CD14-positive monocyte (primary cell): ENCODE results near the gene SRSF2. TPM values are rescaled to one million over a fixed set of nuclear protein-coding genes. Genes with fewer than 3 reads are reported as not detected.

Source experiments
- DNase-seq, 3 donors: peaks; one replicate each; pipeline ENCODE4 v3.0.0-alpha.2; 2011 to 2022
- H2AFZ ChIP-seq: 2 replicates; pipeline ENCODE4 v1.6.0; 2012; ENCODE audit warnings: mild to moderate bottlenecking, low read depth, low read length, inconsistent platforms; ENCODE audit not compliant: insufficient read depth, poor library complexity, severe bottlenecking
- H3K27ac ChIP-seq, 2 donors: 1 replicate in 1 of 2; 2 replicates in 1 of 2; pipeline ENCODE4 v1.5.1; 2012 to 2013; ENCODE audit warnings: low read length in 2 of 2, control low read depth in 1 of 2, inconsistent platforms in 1 of 2, low read depth in 1 of 2, mild to moderate bottlenecking in 1 of 2
- H3K27me3 ChIP-seq, 2 donors: one replicate each; pipeline versions ENCODE4 v1.6.0 to v1.6.1; 2011 to 2013; ENCODE audit warnings: low read length in 2 of 2; ENCODE audit not compliant: control insufficient read depth in 2 of 2, insufficient read depth in 2 of 2
- H3K36me3 ChIP-seq, 2 donors: replicated peaks in 1 of 2; 1 replicate in 1 of 2; 2 replicates in 1 of 2; pipeline versions ENCODE4 v1.5.1 to v1.6.1; 2012 to 2013; ENCODE audit warnings: low read length in 2 of 2, control low read depth in 1 of 2, inconsistent platforms in 1 of 2, mild to moderate bottlenecking in 1 of 2; ENCODE audit not compliant: insufficient read depth in 2 of 2, control insufficient read depth in 1 of 2
- H3K4me1 ChIP-seq, 2 donors: 1 replicate in 1 of 2; 2 replicates in 1 of 2; pipeline versions ENCODE4 v1.5.1 to v1.6.1; 2012 to 2013; ENCODE audit warnings: low read length in 2 of 2, control low read depth in 1 of 2, inconsistent platforms in 1 of 2, mild to moderate bottlenecking in 1 of 2, moderate library complexity in 1 of 2; ENCODE audit not compliant: insufficient read depth in 2 of 2, control insufficient read depth in 1 of 2
- H3K4me2 ChIP-seq: replicated peaks from 2 replicates; pipeline ENCODE3; 2012; ENCODE audit warnings: low read length, moderate library complexity, mild to moderate bottlenecking; ENCODE audit not compliant: poor library complexity, severe bottlenecking; ENCODE audit errors: extremely low read depth
- H3K4me3 ChIP-seq, 3 experiments: fragments of 200-600 bp in 1 of 3; sonication (generic) in 1 of 3; replicated peaks in 1 of 3; 1 replicate in 2 of 3; 2 replicates in 1 of 3; pipeline ENCODE4 v1.5.1; 2011 to 2013; ENCODE audit warnings: low read length in 3 of 3, mild to moderate bottlenecking in 3 of 3, control low read depth in 2 of 3, low read depth in 2 of 3, inconsistent platforms in 1 of 3, moderate library complexity in 1 of 3
- H3K79me2 ChIP-seq: 2 replicates; pipeline ENCODE4 v1.6.0; 2012; ENCODE audit warnings: mild to moderate bottlenecking, control low read depth, inconsistent platforms, low read length, moderate library complexity; ENCODE audit not compliant: insufficient read depth
- H3K9ac ChIP-seq: 2 replicates; pipeline ENCODE4 v1.6.0; 2017; ENCODE audit warnings: low read length, mild to moderate bottlenecking; ENCODE audit not compliant: insufficient read depth, poor library complexity, severe bottlenecking
- H3K9me3 ChIP-seq, 2 donors: replicated peaks in 1 of 2; 1 replicate in 1 of 2; 2 replicates in 1 of 2; pipeline versions ENCODE4 v1.5.1 to v1.6.1; 2012 to 2013; ENCODE audit warnings: low read length in 2 of 2, control low read depth in 1 of 2; ENCODE audit not compliant: control insufficient read depth in 1 of 2, insufficient read depth in 1 of 2
- H4K20me1 ChIP-seq: 2 replicates; pipeline ENCODE4 v1.6.0; 2012; ENCODE audit warnings: mild to moderate bottlenecking, low read length, control low read depth, moderate library complexity; ENCODE audit not compliant: insufficient read depth
- H3K27ac Mint-ChIP-seq, 7 donors: one replicate each; pipeline ENCODE4 v1.8.0; 2020; ENCODE audit warnings: mild to moderate bottlenecking in 7 of 7, mixed read lengths in 7 of 7, moderate library complexity in 6 of 7, inconsistent platforms in 2 of 7
- H3K27me3 Mint-ChIP-seq, 3 donors: one replicate each; pipeline ENCODE4 v1.8.0; 2021 to 2022; ENCODE audit warnings: low read depth in 3 of 3, mild to moderate bottlenecking in 3 of 3, mixed read lengths in 3 of 3, moderate library complexity in 3 of 3, inconsistent platforms in 1 of 3
- H3K36me3 Mint-ChIP-seq, 2 donors: one replicate each; pipeline ENCODE4 v1.8.0; 2020; ENCODE audit warnings: mixed read lengths in 2 of 2, inconsistent platforms in 1 of 2, mild to moderate bottlenecking in 1 of 2
- H3K4me1 Mint-ChIP-seq: one replicate; pipeline ENCODE4 v1.8.0; 2020; ENCODE audit warnings: mild to moderate bottlenecking, mixed read lengths
- H3K4me3 Mint-ChIP-seq, 2 donors: one replicate each; pipeline ENCODE4 v1.8.0; 2020; ENCODE audit warnings: mild to moderate bottlenecking in 2 of 2, mixed read lengths in 2 of 2, moderate library complexity in 1 of 2
- H3K9me3 Mint-ChIP-seq, 7 donors: one replicate each; pipeline ENCODE4 v1.8.0; 2020 to 2022; ENCODE audit warnings: mixed read lengths in 7 of 7, mild to moderate bottlenecking in 6 of 7, moderate library complexity in 6 of 7, inconsistent platforms in 2 of 7
- WGBS: methylation state at CpG from one replicate; pipeline ENCODE4 v1.1.5; 2013; ENCODE audit warnings: missing lambda C conversion rate; ENCODE audit not compliant: insufficient coverage; 5-methylcytosine and 5-hydroxymethylcytosine counted together
- intact Hi-C, 2 donors: fragments of 100-400 bp; cut with micrococcal nuclease; formaldehyde crosslinking; loops; one replicate each; pipeline versions ENCODE4 v1.15.0 to v1.15.1; 2023
- polyA plus RNA-seq, 3 donors: library from polyadenylated mRNA; depleted of rRNA in 1 of 3; unstranded in 2 of 3; stranded (reverse) in 1 of 3; fragments of 300-500 nt in 2 of 3; fragments of >200 nt in 1 of 3; fragmentation: Illumina TruSeq in 2 of 3; gene quantifications; 1 replicate in 2 of 3; 2 replicates in 1 of 3; pipeline ENCODE4 v1.2.3, GENCODE V29; 2012 to 2021
- TF ChIP-seq, protein P1 (sequence below): fragments of 200-600 bp; IDR thresholded peaks from one replicate; pipeline ENCODE4 v1.8.0; 2022; ENCODE audit warnings: antibody characterized with exemption, mild to moderate bottlenecking

The SRSF2 gene
- polyA plus RNA-seq, 3 donors = 124 to 386 (median 125) TPM

DNA sequence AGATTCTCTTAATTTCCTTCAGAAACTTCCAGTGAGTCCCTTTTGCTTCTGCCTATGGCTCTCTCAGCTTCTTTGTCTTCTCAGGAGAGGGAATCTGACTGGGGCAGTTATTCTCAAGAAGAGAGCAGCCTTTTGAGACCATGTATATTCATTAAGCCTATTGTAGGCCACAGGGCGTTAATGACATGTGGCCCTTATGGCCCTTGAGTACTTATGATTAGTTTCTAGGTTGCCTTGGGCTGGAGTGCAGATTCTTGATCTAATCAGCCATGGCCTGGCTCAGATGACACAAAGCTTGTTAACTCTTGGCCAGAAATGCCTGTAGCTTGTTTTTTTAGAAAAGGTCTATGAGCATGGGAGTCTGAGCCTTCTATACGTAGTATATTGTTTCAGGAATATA lies 18.2 kb upstream of the SRSF2 start:
- Mint-ChIP-seq H3K4me3 (no peak overlapping the region), H3K9me3 (peaks cover 0 to 11% (median 0%) of the 10 kb centered on the region in 7 donors), H3K27ac (no peak overlapping the region), H3K36me3 (peaks cover 40 to 78% of the 10 kb centered on the region in 2 donors), H3K27me3 (peaks cover 0 to 1% (median 0%) of the 10 kb centered on the region in 3 donors), H3K4me1 (no peaks in the 10 kb centered on the region)
- Histone ChIP-seq H3K36me3 (peaks cover 38 to 74% of the 10 kb centered on the region in 2 donors), H3K9me3 (peaks cover 0 to 3% of the 10 kb centered on the region in 2 donors), H3K4me2 (no peak overlapping the region), H2AFZ (no peak overlapping the region), H3K9ac (no peak overlapping the region), H3K4me3 (no peak overlapping the region), H4K20me1 (no peaks in the 10 kb centered on the region), H3K27me3 (no peaks in the 10 kb centered on the region), H3K27ac (no peak overlapping the region), H3K4me1 (no peaks in the 10 kb centered on the region), H3K79me2 (no peaks in the 10 kb centered on the region)
- TF ChIP-seq, protein P1, sequence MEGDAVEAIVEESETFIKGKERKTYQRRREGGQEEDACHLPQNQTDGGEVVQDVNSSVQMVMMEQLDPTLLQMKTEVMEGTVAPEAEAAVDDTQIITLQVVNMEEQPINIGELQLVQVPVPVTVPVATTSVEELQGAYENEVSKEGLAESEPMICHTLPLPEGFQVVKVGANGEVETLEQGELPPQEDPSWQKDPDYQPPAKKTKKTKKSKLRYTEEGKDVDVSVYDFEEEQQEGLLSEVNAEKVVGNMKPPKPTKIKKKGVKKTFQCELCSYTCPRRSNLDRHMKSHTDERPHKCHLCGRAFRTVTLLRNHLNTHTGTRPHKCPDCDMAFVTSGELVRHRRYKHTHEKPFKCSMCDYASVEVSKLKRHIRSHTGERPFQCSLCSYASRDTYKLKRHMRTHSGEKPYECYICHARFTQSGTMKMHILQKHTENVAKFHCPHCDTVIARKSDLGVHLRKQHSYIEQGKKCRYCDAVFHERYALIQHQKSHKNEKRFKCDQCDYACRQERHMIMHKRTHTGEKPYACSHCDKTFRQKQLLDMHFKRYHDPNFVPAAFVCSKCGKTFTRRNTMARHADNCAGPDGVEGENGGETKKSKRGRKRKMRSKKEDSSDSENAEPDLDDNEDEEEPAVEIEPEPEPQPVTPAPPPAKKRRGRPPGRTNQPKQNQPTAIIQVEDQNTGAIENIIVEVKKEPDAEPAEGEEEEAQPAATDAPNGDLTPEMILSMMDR = no peak
- 88% methylated on average over 1 of the region's 2 CpGs for WGBS
- DNase-seq = no peak
- intact Hi-C loops = no loop called here

DNA sequence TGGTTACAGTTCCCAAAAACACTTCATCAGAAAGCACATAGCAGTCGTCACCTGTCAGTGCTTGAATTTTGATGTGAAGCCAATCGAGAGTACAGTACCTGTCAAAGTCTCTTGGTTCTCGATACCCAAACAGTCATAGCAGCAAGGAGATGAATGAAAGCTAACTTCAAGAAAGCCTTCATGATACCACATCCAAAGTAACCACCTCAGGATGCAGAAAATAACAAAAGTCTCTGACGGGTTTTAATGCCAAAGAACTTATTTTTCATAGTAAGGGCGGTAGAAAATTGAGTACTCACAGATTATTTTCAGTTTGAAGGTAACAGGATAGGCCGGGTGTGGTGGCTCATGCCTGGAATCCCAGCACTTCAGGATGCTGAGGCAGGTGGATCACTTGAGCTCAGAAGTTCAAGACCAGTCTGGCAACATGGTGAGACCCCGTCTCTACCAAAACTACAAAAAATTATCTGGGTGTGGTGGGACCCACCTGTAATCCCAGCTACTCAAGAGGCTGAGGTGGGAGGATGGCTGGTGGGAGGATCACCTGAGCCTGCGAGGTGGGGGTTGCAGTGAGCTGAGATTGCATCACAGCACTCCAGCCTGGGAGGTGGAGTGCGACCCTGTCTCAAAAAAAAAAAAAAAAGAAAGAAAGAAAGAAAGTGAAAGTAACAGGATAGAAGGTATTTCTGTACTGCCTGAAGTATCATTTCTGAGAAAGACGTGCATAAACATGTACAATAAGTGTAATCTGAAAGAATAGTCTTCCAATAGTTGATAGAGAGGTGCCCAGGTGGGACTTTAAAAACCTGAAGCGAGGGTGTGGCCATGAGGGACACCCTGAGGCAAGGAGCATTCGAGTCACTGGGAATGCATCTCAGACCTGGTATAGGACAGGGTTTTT lies 16.2 kb upstream of the SRSF2 start:
- DNase-seq = no peak

More for the DNA sequence above, 16.2 kb upstream of the SRSF2 start:
- Histone ChIP-seq H3K9ac (no peak overlapping the region), H3K27ac (no peak overlapping the region), H3K4me2 (no peak overlapping the region), H3K79me2 (no peaks in the 10 kb centered on the region), H4K20me1 (no peaks in the 10 kb centered on the region), H3K27me3 (no peaks in the 10 kb centered on the region), H3K9me3 (peaks cover 0 to 1% of the 10 kb centered on the region in 2 donors), H3K4me1 (no peaks in the 10 kb centered on the region), H2AFZ (no peak overlapping the region), H3K36me3 (peaks cover 34 to 88% of the 10 kb centered on the region in 2 donors), H3K4me3 (no peak overlapping the region)
- WGBS = 87% methylated on average over 6 of the region's 12 CpGs
- Mint-ChIP-seq H3K36me3 (peaks cover 48 to 89% of the 10 kb centered on the region in 2 donors), H3K9me3 (peaks cover 0 to 10% (median 0%) of the 10 kb centered on the region in 7 donors), H3K27me3 (no peaks in the 10 kb centered on the region), H3K4me1 (no peaks in the 10 kb centered on the region), H3K4me3 (no peak overlapping the region), H3K27ac (peak overlapping the region in 2 of 7 donors; percentile 50 to 69)
- intact Hi-C loops = no loop called here
- TF ChIP-seq, protein P1 = no peak
